Right renal cortex interstitium (tissue), 3 donors: ENCODE measurements around the gene ATAD5. TPM values are rescaled to one million over a fixed set of nuclear protein-coding genes. Genes with fewer than 3 reads are reported as not detected.
A peak's percentile ranks its signal among the peaks of the same experiment; 100 is the strongest.
"Not testable (repeated sequence)": the region's sequence is repeated elsewhere in the genome, so short reads cannot be mapped to it uniquely, and the experiment has no call there.

ENCODE experiments used
- DNase-seq, 3 donors: peaks; one replicate each; pipeline ENCODE4 v3.0.0-alpha.2; 2013; ENCODE audit warnings: low read depth in 3 of 3, low spot score in 2 of 3
- polyA plus RNA-seq, 3 donors: library from polyadenylated mRNA; unstranded; fragments of 120-200 nt; gene quantifications; one replicate each; pipeline ENCODE4 v1.2.1, GENCODE V29; 2013; ENCODE audit not compliant: insufficient read length in 3 of 3

ATAD5 gene, protein sequence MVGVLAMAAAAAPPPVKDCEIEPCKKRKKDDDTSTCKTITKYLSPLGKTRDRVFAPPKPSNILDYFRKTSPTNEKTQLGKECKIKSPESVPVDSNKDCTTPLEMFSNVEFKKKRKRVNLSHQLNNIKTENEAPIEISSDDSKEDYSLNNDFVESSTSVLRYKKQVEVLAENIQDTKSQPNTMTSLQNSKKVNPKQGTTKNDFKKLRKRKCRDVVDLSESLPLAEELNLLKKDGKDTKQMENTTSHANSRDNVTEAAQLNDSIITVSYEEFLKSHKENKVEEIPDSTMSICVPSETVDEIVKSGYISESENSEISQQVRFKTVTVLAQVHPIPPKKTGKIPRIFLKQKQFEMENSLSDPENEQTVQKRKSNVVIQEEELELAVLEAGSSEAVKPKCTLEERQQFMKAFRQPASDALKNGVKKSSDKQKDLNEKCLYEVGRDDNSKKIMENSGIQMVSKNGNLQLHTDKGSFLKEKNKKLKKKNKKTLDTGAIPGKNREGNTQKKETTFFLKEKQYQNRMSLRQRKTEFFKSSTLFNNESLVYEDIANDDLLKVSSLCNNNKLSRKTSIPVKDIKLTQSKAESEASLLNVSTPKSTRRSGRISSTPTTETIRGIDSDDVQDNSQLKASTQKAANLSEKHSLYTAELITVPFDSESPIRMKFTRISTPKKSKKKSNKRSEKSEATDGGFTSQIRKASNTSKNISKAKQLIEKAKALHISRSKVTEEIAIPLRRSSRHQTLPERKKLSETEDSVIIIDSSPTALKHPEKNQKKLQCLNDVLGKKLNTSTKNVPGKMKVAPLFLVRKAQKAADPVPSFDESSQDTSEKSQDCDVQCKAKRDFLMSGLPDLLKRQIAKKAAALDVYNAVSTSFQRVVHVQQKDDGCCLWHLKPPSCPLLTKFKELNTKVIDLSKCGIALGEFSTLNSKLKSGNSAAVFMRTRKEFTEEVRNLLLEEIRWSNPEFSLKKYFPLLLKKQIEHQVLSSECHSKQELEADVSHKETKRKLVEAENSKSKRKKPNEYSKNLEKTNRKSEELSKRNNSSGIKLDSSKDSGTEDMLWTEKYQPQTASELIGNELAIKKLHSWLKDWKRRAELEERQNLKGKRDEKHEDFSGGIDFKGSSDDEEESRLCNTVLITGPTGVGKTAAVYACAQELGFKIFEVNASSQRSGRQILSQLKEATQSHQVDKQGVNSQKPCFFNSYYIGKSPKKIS (N-terminal part only)
- 1 to 10 TPM; 5.9 to 6.5 (median 6.5) TPM for polyA plus RNA-seq

DNA sequence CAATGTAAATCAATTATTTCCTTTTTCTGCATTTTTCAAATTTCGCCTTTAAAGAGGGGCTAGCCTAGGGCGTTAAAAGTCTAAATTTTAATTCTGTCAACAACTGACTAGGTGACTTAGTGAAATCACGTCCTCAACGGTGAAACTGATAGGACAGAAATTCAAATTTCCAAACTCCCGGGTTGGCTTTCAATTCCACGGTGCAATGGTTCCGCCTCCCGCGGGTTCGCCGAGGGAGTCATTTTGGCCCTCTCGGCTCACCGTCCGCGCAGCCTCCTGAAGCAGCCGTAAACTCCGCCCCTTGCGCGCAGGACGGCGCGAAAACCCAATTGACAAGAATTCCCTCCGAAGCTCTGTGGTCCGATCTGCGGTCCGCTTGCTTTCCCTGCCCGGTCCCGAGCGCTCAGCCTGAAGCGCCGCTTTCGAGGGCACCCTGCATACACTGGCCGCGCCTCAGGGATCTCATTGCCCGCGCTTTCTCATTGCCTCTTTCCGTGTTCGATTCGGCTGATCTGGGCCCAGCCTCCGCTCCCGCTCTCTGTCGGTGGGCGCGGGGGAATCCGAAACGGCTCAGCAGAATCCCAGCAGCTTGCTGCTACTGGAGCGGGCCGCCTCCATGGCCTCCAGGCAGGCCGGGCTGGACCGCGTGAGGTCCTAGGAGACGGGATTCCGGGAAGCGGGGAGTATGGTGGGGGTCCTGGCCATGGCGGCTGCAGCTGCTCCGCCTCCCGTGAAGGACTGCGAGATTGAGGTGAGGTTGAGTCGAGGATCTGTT is at the start of gene ATAD5:
TSS of gene ATAD5 (plus strand) at position 304 of the 775 bp plus-strand sequence. CDS start at position 686, 382 bp downstream.
- peak; percentile 77 to 89 (median 84) for DNase-seq

DNA sequence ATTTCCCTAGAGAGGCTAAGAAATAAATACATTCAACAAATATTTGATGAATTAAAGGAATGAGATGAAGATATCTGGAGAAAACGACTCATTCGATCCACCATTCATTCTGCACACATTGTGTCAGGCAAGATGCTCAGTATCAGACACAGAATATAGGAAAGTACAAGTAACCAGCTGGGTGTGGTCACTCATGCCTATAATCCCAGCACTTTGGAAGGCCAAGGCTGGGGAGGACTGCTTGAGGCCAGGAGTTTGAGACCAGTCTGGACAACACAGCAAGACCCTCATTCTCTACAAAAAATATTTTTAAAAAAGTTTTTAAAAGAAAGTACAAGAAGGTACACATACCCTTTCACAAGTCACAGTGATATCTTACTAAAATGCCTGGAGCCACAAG is 49.6 kb upstream of the ATAD5 start:
- DNase-seq: no peak

DNA sequence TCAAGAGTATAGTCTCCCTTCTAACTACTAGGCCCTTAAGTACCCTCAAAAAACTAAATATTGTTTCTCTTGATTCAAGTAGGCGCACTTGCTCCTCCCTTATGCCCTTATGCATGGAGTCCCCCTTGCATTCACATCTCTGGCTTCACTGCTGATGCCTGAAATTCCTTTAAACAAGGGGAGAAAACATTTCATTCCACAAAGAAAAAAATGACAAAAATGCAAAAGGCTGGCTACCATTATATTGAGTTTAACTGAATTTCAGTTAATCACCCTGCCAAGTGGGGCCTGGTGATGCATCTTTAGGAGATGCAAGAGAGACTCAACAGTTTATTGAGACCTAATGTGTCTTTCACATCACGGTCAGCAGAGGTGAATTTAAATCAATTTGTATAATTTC is 42.8 kb upstream of the ATAD5 start:
- DNase-seq: no peak

DNA sequence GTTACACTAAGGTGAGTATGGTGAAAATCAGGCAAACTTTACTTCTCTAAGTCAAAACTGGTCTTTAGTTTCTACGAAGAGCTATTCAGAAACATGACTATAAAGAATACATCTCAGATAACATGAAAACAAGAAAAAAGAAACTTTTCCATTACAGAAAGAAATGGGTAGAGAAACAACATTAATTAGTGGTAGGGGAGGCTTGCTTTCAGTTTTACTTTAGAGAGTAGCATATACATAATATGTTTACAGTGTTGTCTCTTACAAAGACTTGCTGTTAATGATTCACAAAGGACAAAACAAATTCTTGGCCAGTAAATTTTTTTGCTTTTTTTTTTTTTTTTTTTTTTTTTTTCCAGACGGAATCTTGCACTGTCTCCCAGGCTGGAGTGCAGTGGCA is 41.5 kb upstream of the ATAD5 start:
- no peak for DNase-seq

DNA sequence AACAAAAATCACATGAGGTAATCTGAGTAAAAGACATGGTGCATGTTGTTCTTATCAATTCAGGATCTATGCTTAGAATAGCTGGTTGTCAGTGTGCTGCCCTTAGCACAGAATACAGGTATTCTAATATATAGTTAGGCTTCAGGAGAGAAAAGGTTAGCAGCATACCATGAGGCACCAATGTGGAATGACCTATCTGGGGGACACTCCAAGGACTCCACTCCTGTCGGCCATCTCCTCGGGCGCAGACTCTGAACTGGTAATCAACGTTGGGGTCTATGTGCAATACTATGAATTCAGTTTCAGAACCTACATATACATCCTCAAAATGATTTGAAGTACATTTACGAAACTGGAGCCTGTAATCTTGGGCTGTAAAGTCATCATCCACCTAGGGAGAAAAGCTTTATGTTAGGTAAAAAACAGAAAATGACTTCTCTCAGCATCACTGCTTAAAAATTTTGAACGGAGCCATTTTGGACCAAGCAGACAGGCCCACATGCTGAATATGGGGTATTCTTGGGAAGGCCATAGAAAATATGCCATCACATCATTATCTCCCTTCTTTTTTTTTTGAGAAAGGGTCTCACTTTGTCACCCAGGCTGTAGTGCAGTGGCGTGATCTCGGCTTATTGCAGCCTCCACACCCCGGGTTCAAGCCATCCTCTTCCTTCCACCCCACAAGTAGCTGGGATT is 38.3 kb upstream of the ATAD5 start:
- no peak for DNase-seq

DNA sequence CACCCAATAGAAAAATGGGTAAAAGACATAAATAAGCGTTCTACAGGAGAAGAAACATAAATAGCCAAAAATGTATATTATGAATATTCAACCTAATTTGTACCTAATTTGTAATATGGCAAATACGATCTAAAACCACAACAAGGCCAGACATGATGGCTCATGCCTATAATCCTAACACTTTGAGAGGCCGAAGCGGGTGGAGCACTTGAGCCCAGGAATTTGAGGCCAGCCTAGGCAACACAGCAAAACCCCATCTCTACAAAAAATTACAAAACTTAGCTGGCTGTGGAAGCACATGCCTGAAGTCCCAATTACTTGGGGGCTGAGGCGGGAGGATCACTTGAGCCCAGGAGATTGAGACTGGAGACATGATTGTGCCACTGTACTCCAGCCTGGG is 37.4 kb upstream of the ATAD5 start:
- no peak for DNase-seq

DNA sequence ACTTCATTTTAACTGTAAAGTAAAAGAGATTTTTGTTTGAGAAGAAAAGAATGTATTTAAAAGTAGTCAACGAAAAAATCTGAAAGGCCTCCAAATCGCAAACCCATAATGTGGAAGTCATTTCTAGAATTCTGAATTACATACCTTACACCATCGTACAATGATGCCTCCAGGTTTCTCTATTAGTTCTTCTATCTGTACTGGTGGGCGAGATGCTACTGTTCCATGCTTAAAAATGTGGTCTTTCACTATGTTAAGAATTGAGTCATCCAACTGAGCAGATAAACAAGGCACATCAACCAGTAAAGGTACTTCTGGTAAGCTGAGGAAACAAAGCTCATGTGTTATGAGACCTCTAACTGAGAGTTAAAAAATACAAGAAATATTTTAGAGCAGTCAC is 35.8 kb upstream of the ATAD5 start:
- no peak for DNase-seq

DNA sequence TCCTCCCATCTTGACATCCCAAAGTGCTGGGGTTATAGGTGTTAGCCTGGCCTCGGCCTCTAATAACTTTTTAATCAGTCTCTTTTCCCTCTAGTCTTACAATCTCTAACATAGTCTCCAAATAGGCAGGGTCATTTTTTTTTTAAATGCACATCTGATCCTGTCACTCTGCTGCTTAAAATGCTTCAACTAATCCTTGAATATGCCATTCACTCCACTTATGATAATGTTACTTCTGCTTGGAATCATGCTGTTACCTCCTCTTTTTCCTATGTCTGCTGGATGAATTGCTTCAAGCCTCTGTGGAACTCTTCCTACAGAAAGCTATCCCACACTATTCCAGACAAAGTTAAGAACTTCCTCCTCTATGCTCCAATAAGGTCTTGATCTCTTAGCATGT is 30.1 kb upstream of the ATAD5 start:
- DNase-seq: no peak

DNA sequence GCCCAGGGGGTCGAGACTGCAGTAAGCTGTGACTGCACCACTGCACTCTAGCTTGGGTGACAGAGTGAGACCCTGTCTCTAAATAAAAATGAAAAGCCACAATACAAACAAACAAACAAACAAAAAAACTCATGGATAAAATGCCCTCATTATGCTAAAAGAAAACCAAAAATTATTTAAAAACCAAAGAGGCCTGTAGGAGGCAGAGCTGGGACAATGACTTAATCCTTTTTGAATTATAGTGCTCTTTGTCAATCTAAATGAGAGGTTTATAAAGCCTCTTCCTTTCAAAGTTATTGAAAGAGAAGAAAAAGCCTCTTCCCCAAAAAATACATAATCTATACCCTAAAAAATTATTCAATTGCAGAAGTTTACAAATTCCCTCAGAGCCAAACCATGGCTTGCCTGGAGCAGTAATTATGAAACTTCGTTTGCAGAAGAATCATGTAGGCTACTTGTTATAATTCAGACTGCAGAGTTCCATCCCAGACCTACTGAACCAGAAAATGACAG is 25.8 kb upstream of the ATAD5 start:
- no peak for DNase-seq

DNA sequence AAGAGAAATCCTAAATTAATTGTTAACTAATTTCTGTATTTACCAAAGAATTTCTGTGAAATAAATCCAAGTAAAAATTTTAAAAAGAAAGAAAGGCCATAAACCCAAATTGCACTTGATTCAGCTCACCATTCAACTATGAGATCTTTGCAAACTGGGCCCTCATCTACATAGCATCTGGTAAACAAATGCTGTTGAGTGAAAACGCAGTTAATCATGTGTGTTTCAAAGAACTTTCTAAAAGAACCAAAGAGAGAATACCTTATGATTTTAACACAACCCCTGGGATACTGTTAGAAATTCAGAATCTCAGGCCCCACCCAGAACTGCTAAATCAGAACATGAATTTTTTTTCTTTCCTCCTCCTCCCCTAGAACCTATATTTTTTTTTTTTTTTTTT is 23.9 kb upstream of the ATAD5 start:
- DNase-seq: no peak

DNA sequence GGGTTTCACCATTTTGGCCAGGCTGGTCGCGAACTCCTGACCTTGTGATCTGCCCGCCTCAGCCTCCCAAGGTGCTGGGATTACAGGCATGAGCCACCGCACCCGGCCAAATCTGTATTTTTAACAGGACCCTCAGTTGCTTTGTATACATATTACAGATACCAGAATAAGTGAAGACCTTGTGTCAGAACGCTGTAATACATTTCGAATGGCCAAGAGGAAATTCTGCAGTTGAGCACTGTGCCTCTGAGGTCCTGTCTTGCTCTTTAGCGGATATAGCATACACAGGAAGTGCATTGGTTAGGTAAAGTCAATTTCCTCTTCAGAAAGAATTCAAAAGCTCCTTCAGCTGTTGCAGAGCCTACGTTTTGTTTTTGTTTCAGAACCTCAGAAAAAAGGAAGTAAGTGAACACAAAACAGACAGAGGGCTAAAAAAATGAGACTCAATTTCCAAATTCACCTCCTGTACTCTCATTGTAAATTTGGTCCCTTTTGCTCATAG is 22.9 kb upstream of the ATAD5 start:
- DNase-seq: no peak

DNA sequence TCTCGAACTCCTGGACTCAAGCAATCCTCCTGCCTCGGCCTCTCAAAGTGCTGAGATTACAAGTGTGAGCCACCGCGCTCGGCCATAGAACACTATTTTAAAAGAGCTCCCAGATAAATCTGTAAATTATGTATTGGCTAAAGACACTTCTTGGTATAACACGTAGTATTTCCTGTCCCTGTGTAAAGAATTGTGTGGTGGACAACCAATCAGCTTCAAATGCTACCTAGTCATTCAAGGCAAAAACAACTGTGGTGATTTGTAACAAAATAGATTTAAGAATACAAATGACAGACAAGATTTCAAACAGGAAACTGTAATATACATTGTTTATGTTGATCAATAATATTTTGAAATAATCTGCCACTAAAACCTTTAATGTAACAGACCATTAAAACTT is 21.9 kb upstream of the ATAD5 start:
- no peak for DNase-seq

DNA sequence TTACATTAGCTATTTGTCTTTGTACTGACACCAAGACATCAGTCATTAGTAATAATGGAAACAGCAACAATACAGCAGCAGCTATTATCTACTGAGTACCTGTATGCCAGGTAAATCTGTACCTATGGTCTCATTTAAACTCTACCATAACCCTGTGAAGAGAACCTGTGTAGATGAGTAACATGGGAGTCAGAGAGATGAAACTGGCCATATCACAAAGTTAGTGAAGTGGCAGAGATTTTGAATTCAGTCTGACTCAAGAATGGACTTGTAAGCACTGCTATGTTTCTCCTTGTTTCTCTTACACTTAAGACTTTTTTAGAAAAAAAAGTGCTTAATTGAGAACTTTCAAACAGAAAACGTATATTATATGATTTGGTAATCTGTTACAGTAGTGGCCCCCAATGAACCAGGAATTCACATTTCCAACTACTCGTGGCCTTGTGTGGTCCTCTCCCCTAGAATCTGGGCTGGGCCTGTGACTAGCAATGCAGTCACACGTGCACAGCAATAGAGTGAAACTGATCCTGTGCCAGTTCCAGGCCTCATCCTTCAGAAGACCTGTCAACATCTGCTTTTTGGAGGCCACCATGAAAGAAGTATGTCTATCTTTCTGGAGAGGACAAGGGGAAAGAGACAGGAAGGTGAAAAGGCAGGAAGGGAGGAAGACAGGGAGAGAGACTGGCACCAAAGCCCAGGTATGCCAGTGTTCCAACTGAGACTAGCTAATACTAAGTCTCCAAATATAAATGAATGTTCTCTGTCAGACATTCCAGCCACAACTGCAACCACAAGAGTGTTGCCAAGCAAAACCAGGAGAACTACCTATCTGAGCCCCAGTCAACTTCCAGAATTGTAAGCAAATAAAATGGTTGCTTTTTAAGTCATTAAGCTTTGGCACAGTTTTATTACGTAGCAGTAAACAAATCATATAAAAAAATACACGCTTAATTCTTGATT is 19.3 kb upstream of the ATAD5 start:
- DNase-seq: no peak

DNA sequence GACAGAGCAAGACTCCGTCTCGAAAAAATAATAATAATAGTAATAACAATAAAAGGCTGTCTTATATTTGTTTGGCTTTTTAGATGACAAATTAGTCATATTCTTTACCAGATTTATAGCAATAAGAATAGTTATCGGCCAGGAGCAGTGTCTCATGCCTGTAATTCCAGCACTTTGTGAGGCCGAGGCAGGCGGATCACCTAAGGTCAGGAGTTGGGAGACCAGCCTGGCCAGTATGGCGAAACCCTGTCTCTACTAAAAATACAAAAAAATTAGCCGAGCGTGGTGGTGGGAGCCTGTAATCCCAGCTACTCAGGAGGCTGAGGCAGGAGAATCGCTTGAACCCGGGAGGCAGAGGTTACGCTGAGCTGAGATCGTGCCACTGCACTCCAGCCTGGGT is 17.5 kb upstream of the ATAD5 start:
- not testable (repeated sequence) for DNase-seq

DNA sequence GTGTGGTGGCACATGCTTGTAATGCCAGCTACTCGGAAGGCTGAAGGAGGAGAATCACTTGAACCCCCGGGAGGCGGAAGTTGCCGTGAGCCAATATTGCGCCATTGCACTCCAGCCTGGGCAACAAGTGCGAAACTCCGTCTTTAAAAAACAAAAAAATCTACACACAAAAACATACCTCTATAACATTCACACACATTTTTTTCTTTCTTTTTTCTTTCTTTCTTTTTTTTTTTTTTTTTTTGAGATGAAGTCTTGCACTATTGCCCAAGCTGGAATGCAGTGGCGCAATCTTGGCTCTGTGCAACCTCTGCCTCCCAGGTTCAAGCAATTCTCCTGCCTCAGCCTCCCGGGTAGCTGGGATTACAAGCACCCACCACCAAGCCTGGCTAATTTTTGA is 16.9 kb upstream of the ATAD5 start:
- DNase-seq: not testable (repeated sequence)

DNA sequence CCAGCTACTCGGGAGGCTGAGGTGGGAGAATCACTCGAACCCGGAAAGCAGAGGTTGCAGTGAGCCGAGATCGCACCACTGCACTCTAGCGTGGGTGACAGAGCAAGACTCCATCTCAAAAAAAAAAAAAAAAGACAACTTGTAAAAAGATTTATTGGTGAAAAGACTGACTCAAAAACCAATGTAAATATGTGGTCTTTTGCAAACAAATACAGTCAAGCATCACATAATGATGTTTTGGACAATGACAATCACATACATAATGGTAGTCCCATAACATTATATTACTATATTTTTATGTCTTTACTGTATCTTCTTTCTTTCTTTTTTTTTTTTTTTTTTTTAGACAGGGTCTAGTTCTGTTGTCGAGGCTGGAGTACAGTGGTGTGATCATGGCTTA is 15.6 kb upstream of the ATAD5 start:
- no peak for DNase-seq

DNA sequence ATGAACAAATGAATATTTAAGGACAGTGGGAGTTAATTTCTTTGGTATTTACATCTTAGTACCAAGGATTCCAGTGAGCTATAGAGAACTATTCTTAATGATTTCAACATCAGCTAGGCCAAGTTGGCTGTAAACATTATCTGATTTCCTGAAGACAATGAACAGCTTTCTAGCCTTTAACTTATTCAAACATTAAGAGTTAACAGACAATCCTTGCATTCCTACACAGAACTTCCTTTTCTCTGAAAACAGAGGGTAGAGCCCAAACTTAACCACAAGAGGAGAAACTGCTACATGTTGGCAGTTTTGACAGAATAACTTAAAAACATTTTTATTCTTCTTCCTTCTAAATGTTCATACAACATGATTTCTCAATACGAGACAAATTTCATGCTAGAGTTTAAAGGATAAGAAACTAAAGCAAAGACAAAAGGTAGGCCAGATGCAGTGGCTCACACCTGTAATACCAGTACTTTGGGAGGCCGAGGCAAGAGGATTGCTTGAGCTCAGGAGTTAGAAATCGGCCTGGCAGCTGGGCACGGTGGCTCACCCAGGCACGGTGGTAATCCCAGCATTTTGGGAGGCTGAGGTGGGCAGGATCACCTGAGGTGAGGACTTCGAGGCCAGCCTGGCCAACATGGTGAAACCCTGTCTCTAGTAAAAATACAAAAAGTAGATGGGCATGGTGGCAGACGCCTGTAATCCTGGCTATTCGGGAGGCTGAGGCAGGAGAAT is 11.6 kb upstream of the ATAD5 start:
- no peak for DNase-seq
